A673 (cell line): ENCODE measurements around the gene ZNF182.

Source experiments
- EZH2 ChIP-seq: fragments of 200-600 bp; sonication (generic); IDR thresholded peaks from 2 replicates; pipeline ENCODE4 v1.6.1; 2017; ENCODE audit warnings: borderline replicate concordance, low read depth, mild to moderate bottlenecking, mixed read lengths, antibody characterized with exemption, low read length; ENCODE audit not compliant: poor library complexity, severe bottlenecking
- TF ChIP-seq, protein P1 (sequence below): fragments of 300-800, 200-600 bp; sonication (generic); conservative IDR thresholded peaks from 2 replicates; pipeline ENCODE4 v1.5.1; 2017; ENCODE audit warnings: low read depth, mild to moderate bottlenecking, antibody characterized with exemption, low read length, moderate library complexity, mixed read lengths

DNA sequence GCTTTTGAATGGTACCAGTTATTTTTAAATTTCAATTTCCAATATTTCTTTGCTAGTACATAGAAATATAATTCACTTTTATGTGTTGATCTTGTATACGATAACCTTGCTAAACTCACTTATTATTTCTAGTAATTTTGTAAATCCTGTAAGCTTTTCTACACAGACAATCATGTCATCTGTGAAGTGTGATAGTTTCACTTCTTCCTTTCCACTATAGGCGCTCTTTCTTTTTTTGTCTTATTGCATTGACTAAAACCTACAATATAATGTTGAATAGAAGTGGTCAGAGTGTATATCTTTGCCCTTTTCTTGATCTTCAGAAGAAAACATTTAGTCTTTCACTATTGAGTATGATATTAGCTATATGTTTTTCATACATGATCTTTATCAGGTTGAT, 76.6 kb downstream of the ZNF182 start:
- TF ChIP-seq, protein P1, sequence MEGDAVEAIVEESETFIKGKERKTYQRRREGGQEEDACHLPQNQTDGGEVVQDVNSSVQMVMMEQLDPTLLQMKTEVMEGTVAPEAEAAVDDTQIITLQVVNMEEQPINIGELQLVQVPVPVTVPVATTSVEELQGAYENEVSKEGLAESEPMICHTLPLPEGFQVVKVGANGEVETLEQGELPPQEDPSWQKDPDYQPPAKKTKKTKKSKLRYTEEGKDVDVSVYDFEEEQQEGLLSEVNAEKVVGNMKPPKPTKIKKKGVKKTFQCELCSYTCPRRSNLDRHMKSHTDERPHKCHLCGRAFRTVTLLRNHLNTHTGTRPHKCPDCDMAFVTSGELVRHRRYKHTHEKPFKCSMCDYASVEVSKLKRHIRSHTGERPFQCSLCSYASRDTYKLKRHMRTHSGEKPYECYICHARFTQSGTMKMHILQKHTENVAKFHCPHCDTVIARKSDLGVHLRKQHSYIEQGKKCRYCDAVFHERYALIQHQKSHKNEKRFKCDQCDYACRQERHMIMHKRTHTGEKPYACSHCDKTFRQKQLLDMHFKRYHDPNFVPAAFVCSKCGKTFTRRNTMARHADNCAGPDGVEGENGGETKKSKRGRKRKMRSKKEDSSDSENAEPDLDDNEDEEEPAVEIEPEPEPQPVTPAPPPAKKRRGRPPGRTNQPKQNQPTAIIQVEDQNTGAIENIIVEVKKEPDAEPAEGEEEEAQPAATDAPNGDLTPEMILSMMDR: no peak
- TF ChIP-seq EZH2: no peak
